GM19438 (cell line): ENCODE measurements around the gene C9orf78.
A peak's percentile ranks its signal among the peaks of the same experiment; 100 is the strongest.

Source experiments
- ATAC-seq: cut with Tn5 transposase; IDR thresholded peaks from one replicate; pipeline ENCODE4 v1.9.1; 2021; ENCODE audit warnings: low read depth; ENCODE audit not compliant: unreplicated experiment

C9orf78 gene, protein sequence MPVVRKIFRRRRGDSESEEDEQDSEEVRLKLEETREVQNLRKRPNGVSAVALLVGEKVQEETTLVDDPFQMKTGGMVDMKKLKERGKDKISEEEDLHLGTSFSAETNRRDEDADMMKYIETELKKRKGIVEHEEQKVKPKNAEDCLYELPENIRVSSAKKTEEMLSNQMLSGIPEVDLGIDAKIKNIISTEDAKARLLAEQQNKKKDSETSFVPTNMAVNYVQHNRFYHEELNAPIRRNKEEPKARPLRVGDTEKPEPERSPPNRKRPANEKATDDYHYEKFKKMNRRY

DNA sequence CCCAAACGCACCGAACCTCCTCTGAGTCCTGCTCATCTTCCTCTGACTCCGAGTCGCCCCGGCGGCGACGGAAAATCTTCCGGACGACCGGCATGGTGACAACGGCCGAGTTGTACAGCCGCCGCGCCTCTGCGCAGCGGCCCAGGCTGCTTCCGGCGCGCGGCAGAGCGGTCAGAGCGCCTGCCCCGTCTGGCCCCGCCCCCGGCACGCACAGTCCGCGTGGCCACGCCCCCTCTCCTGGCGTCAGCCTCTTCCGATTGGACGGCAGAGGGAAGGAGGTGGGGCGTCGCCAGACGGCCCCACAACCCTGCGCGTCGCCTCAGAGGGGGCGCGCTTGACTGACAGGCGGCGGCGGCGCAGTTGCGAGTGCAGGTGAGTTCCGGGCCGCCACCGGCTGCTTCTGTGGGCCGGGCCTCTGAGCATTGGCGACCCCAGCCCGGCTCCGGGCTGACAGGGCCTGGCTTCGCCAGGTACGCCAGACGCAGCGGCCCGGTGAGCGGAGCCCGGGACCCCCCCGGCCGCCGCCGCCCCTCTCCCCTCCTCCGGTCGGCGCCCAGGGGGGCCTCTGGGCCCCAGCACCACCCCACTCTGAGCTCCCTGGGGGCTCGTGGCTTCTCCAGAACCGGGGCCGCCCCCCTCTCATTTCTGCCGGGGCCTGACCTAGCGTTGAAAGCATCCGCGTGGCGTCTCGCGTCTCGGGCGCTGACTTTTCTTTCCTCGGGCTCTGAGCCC lies at the start of gene C9orf78, which contains the start of gene USP20:
Gene C9orf78 (minus strand): TSS at position 148 of the 732 bp plus-strand sequence. CDS start 54 bp downstream, at position 94.
Gene USP20 (plus strand): TSS at position 331 of the 732 bp plus-strand sequence. CDS start 17,098 bp downstream, outside the sequence.
- ATAC-seq = peak; percentile 88

DNA sequence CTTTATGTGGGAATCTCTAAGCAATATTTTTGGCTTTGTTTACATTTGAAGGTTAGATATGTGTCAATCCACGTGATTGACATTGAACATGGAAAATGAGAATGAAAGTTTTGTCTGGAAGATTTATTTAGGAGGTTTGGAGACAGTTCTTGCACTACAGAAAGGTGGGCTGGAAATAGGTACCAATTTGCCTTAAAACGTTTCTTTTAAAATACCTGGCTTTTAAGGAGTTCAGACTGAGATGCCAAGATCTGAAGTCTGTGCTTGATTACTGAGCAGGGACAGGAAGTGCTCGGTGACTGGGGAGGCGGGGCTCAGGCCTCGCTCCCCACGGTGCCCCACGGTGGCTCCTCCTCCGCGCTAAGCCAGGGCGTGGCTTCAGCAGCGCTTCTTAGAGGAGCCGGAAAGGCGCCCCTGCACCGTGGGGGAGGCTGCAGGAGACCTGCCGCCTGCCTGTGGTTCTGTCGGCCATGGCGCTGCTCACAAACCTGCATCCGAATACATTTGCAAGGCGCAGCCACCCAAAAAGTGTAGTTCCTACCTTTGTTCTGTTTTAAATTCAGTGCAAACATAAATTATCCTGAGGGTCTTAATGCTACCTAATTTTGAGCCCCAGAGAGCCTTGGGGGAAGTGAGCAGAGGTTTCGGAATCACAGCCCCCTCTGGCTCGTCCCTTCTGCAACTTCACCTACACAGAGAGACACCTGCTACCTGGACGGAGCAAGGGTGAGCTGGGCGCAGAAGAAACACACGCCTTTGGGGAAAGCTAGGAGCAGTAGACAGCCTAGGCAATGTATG lies 49.3 kb upstream of the C9orf78 start:
- ATAC-seq = peak; percentile 35

GRCh38 chr9:129881547-129882324 lies 46.7 kb upstream of the C9orf78 start:
- ATAC-seq = no peak

- no peak for ATAC-seq
Measured at GRCh38 chr9:129880654-129881546, 45.8 kb upstream of the C9orf78 start.

GRCh38 chr9:129879991-129880653 lies 45.0 kb upstream of the C9orf78 start:
- ATAC-seq = no peak

DNA sequence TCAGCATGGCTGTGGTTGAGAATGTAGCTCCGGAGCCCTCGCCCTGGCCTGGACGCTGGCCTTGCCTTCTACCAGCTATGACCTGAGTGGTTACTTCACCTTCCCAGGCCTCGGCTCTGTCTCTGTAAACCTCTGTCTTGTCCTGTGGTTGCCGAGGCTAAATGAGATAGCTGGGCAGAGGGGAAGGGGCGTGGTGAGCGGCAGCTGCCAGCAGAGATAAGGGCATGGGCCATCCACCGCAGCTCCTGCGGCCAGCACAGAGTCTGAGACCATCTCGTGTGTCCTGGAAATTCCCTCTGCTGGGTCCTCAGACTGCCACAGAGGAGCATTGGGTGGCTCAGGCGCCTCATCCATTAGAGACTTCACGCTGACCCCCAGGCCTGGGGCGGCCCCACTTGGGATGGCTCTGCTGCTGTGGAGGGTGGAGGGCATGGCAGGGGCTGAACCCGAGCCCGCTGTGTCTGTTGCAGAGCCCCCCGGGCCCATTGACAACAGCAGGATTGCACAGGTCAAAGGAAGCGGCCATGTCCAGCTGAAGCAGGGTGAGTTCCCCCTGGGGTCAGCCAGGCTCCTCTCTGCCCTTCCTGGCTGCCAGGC lies 44.1 kb upstream of the C9orf78 start:
- ATAC-seq = no peak

DNA sequence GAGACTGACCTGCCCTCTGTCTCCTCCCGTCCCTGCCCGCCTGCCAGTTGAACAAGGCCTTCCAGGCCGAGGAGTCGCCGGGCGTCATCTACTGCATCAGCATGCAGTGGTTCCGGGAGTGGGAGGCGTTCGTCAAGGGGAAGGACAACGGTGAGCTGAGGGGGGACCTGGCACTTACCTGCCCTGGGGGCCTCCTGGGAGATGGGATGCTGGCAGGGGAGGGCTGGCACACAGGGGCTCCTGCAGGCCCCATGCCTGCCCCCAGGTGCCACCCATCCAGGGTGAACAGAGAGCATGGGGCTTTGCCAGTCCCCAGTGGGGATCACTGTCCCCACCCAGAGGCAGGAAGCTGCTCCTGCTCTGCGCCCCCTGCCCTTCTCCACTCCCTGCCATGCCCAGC lies 43.2 kb upstream of the C9orf78 start:
- ATAC-seq = no peak

DNA sequence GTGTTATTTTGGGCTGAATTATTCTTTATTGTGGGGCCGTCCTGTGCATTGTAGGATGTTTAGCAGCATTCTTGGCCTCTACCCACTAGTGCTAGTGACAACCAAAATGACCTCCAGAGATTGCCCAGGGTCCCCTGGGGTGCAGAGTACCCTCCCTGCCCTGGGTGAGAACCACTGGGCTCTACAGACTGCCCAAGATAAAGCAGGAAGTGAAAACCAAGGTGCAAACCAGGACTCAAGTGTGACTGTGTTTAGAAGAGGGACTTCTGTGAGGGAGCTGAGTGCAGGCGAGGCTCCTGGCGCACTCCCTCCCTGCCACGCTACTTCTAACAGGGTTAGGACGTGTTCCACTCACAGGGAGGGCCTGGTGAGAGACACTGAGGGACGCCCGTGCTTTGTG lies 41.7 kb upstream of the C9orf78 start:
- no peak for ATAC-seq

- no peak for ATAC-seq
Measured at GRCh38 chr9:129875687-129876395, 40.8 kb upstream of the C9orf78 start.

DNA sequence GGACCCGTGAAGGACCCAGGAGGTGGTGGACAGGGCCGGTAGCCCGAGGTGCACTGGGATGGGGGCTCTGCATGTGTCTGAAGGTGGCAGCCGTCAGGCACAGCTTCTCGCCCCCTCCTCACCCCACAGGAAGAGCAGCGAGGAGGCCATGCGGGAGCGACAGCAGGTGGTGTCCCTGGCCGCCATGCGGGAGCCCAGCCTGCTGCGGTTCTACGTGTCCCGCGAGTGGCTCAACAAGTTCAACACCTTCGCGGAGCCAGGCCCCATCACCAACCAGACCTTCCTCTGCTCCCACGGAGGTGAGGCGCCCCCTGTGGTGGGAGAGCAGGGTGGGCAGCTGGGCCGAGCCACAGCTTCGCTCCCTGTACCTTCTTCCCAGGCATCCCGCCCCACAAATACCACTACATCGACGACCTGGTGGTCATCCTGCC lies 40.1 kb upstream of the C9orf78 start:
- ATAC-seq = no peak

DNA sequence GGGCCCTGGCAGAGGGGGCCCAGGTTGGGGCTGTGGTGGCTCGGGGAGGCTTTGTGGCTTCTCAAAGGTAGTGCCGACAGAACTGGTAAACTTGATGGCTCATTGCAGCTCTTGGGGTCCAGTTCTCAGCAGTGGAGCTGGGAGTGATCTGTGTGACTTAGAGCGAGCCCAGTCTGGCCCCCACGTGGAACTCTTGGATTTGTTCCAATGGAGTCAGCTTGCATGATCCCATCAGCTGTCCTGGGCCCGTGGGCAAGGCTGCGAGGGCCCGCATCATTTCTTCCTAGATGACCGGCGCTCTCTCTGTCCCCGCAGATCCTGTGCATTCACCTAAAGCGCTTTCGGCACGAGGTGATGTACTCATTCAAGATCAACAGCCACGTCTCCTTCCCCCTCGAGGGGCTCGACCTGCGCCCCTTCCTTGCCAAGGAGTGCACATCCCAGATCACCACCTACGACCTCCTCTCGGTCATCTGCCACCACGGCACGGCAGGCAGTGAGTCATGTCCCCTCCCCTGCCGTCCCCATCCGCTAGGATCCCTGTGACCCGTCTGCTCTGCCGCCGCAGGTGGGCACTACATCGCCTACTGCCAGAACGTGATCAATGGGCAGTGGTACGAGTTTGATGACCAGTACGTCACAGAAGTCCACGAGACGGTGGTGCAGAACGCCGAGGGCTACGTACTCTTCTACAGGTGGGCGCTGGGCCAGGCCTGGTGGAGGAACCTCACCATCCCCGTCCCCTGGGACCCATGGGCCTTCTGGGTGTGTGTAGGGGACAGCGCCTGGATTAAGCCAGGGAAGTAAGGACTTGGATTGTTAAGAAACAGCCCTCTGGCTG lies 39.4 kb upstream of the C9orf78 start:
- ATAC-seq = no peak

- ATAC-seq = no peak
Measured at GRCh38 chr9:129873563-129874190, 38.6 kb upstream of the C9orf78 start.

DNA sequence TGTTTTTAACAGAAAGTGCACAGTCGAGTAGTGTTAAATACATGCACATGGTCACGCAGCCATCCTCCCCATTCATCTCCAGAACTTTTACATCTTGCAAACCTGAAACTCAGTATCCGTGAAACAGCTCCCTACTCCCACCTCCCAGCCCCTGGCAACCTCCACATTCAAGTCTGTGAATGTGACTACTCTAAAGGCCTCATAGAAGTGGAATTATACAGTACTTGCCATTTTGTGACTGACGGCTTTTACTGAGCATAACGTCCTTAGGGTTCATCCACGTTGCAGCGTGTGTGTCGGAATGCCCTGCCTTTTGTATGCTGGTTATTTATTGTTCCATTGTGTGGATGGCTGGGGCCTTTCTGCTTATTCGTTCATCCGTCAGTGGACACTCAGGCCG lies 36.0 kb upstream of the C9orf78 start:
- ATAC-seq = no peak

- ATAC-seq = no peak
Measured at GRCh38 chr9:129869585-129870501, 34.8 kb upstream of the C9orf78 start.

DNA sequence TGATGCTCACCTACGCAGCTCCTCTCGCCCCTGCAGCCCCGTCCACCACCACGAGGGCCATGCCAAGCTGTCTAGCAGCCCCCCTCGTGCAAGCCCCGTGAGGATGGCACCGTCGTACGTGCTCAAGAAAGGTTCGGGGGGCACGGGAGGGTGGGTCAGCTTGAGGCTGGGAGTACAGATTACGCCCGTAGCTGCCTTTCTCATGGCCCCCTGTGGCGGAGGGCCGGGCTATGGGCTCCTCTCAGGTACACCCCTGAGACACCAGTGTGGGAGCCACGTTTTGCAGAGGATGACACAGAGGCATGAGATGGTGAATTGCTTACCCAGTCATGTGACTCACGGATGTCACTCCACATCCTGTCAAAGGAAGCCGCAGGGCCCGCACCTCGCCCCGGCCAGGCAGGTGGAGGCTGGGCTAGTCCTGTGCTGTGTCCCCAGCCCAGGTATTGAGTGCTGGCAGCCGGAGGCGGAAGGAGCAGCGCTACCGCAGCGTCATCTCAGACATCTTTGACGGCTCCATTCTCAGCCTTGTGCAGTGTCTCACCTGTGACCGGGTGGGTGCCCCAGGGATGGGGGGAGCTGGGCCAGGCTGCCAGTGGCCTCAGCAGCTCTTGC lies 33.9 kb upstream of the C9orf78 start:
- ATAC-seq = no peak
